Dermis microvascular lymphatic vessel endothelial cell (primary cell): Measurements from ENCODE around the gene CHMP4B. TPM values are rescaled to one million over a fixed set of nuclear protein-coding genes. Genes with fewer than 3 reads are reported as not detected.
"Not testable (repeated sequence)": the region's sequence is repeated elsewhere in the genome, so short reads cannot be mapped to it uniquely, and the experiment has no call there.

Experiments used
- DNase-seq, 2 donors: peaks; one replicate each; pipeline versions ENCODE4 v3.0.0 to v3.0.0-alpha.2; 2010; ENCODE audit warnings: low read depth in 2 of 2
- total RNA-seq: library from RNA; depleted of rRNA; stranded (reverse); fragments of >200 nt; gene quantifications from 2 replicates; pipeline ENCODE4 v1.2.1, GENCODE V29; 2014

The CHMP4B gene
- total RNA-seq, 1 donor from 2014 or later, result 27.6 TPM

DNA sequence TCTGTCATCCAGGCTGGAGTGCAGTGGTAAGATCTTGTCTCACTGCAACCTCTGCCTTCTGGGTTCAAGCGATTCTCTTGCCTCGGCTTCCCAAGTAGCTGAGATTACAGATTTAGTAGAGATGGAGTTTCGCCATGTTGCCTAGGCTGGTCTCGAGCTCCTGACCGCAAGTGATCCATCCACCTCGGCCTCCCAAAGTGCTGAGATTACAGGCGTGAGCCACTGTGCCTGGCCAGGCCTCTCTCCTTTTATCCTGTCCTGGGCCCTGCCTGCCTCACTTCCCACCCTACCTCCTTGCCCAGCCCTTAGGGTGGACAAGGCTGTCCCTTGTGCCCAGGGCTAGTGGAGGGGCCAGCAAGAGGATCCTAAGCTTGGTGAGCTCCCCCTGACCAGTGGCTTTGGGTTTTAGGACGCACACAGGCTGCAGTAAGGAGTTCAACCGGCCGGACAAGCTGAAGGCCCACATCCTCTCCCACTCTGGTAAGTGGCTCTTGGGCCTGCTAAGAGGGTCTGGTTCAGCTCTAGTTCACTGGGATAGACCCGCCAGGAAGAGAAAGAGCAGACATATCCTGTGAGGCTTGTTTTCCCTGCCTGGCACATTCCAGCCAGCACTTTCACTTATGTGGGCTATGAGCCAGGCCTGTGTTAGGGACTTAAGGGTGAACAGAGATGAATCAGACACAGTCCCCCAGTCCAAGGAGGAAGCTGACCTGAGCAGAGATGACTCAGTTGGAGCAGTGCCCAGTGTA lies 21.9 kb upstream of the CHMP4B start:
- DNase-seq, result peak; percentile 81 to 99

DNA sequence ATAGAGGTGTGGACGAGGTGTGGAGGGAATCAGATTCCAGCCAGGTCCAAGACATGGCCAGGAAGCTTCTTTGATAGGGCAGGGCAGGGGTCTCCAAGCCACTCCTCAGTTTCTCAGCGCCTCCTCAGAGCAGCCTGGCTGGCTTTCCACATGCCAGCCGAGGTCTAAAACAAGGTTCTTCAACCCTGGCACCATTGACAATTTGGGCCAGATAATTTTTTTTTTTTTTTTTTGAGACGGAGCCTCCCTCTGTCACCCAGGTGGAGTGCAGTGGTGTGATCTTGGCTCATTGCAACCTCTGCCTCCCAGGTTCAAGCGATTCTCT lies 21.3 kb upstream of the CHMP4B start:
- no peak for DNase-seq

- no peak for DNase-seq
Observed at GRCh38 chr20:33790566-33790965, 20.6 kb upstream of the CHMP4B start.

GRCh38 chr20:33791021-33791420 lies 20.1 kb upstream of the CHMP4B start:
- no peak for DNase-seq

- no peak for DNase-seq
Observed at GRCh38 chr20:33791540-33791939, 19.6 kb upstream of the CHMP4B start.

GRCh38 chr20:33791959-33792597 lies 19.1 kb upstream of the CHMP4B start:
- DNase-seq, result peak in 1 of 2 donors; percentile 65

GRCh38 chr20:33792598-33792989 lies 18.6 kb upstream of the CHMP4B start:
- not testable (repeated sequence) for DNase-seq

GRCh38 chr20:33793011-33793931 lies 17.9 kb upstream of the CHMP4B start:
- peak in 1 of 2 donors; percentile 83 for DNase-seq

- no peak for DNase-seq
Observed at GRCh38 chr20:33796263-33796906, 14.8 kb upstream of the CHMP4B start.

GRCh38 chr20:33796907-33797544 lies 14.1 kb upstream of the CHMP4B start:
- DNase-seq, result no peak

- DNase-seq, result no peak
Observed at GRCh38 chr20:33798444-33798843, 12.7 kb upstream of the CHMP4B start.

DNA sequence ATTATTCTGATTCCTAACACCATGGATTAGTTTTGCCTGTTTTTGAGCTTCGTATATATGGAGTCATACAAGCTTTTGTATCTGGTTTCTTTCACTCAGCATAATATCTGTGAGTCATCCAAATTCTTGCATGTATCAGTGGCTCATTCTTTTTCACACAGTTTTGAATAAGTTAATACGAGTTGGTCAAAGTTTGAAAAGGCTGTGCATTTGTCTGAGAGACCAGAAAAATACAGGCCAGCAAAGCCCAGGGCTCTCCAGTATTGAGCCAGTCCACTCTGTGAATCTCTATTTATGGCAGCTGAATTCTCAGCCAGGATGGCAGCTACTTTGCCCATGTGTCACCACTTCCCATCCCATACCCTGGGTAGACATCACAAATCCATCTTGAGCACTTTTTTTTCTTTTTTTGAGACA lies 7.2 kb upstream of the CHMP4B start:
- peak in 1 of 2 donors; percentile 50 for DNase-seq

- DNase-seq, result no peak
Observed at GRCh38 chr20:33808388-33808787, 2.8 kb upstream of the CHMP4B start.

- no peak for DNase-seq
Observed at GRCh38 chr20:33810259-33810658, 889 bp upstream of the CHMP4B start.

- DNase-seq, result no peak
Observed at GRCh38 chr20:33811776-33812151, 616 bp downstream of the CHMP4B start.

DNA sequence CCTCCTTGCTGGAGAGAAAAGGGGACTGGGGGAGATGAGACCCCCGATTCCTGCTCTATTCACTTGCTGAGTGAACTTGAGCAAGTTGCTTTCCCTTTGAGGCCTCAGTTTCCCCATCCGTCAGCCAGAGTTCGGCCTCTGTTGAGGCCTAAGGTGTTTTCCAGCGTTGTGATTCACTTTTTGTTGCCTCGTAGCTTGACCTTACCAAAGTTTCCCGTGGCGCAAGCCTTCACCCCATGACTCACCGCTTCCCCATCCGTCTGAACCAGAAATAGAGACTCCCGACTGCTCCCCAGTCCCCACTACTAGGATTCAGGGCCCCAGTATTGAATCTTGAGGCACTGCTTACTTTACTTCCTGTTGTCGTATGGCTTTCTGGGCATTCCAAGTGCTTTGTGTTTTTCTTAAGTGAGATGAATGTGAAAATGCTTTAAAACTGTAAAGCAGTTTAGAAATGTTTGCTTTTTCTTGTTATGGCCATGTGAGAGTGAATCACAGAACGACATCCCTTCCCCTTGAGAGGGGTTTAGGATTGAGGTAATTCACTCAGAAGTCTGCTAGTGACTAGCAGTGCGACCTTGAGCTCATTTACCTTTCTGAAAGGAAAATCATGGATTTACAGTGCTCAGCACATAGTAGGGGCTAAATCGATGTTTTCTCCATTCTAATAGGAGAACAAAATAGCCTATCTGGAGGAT lies 1.2 kb downstream of the CHMP4B start:
- DNase-seq, result peak; percentile 77 to 94

GRCh38 chr20:33812908-33813462 lies 1.8 kb downstream of the CHMP4B start:
- DNase-seq, result peak in 1 of 2 donors; percentile 50

DNA sequence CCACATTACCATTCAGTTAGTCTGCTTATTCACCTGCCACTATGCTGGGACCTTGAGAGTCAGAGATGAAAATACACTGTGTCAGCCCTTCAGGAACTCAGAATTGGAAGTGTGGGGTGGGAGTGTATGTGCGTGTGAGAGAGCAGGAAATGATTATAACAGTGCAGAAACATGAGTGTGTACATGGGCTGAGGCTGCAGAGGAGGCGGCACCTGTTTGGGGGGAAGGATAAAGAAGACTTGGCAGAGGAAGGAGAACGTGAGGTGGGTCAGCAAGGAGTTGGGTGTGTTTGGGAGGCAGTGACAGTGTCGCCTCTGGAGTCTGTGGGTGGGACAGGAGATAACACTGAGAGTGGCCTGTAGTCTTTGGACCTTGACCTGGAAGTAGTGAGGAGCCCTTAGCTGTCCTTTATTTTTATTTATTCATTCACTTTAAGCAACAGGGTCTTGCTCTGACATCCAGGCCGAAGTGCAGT lies 3.1 kb downstream of the CHMP4B start:
- peak in 1 of 2 donors; percentile 75 for DNase-seq

GRCh38 chr20:33815671-33816070 lies 4.5 kb downstream of the CHMP4B start:
- DNase-seq, result no peak

- DNase-seq, result no peak
Observed at GRCh38 chr20:33816191-33816590, 5.0 kb downstream of the CHMP4B start.
